GM18517 (cell line): ENCODE measurements around the gene N4BP2L2.

ENCODE experiments used
- ATAC-seq: cut with Tn5 transposase; IDR thresholded peaks from one replicate; pipeline ENCODE4 v1.9.1; 2021; ENCODE audit warnings: mild to moderate bottlenecking, moderate library complexity; ENCODE audit not compliant: unreplicated experiment

N4BP2L2 gene

GRCh38 chr13:32472194-32472621, 66.4 kb downstream of the N4BP2L2 start:
- peak; percentile 81 for ATAC-seq

DNA sequence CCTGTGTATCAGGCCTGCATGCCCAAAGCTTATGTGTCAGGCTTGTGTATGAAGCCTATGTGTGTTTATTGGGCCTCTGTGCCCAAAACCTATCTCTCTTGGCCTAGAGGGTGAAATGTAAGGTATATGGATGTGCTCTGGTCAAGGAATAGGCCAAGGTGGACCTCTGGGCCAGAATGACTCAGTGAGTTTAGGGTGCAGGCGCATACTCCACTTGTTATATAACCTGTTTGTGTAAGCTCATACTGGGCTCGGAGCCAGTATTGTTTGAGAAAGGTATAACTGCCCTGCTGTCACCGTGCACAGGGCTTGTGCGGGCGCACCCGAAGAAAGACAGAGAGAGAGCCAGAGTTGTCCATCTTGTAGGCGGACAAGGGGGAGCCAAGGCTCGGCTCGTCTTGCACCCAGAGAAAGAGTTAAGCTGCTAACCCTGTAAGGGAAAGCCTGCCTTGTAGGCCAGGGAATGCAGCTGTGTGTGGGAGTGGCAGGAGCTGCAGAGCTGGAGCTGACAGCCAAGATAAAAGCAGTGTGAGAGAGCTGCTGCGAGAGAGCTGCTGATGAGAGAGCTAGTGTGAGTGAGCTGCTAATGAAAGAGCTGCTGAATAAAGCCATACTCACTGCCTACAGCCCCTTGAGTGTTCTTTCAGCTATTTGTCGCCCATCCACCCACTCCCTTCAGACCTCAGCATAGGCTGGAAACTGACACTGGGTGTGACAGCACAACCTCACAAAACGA, 67.2 kb downstream of the N4BP2L2 start:
- no peak for ATAC-seq

- no peak for ATAC-seq
Measured at GRCh38 chr13:32468502-32469142, 70.0 kb downstream of the N4BP2L2 start.

DNA sequence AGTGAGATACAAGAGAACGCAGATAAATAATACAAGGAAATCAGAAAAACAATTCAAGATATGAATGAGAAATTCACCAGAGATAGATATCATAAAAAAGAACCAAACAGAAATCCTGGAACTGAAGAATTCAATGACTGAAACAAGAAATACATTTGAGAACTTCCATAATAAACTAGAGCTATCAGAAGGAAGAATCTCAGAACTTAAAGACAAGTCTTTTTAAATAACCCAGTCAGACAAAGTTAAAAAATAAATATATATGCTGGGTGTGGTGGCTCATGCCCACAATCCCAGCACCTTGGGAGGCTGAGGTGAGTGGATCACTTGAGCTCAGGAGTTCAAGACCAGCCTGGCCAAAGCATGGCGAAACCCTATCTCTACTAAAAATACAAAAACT, 82.0 kb downstream of the N4BP2L2 start:
- ATAC-seq: no peak

- no peak for ATAC-seq
Measured at GRCh38 chr13:32455594-32455903, 83.0 kb downstream of the N4BP2L2 start.

- no peak for ATAC-seq
Measured at GRCh38 chr13:32454886-32455593, 83.6 kb downstream of the N4BP2L2 start.

GRCh38 chr13:32453981-32454380, 84.6 kb downstream of the N4BP2L2 start:
- no peak for ATAC-seq

DNA sequence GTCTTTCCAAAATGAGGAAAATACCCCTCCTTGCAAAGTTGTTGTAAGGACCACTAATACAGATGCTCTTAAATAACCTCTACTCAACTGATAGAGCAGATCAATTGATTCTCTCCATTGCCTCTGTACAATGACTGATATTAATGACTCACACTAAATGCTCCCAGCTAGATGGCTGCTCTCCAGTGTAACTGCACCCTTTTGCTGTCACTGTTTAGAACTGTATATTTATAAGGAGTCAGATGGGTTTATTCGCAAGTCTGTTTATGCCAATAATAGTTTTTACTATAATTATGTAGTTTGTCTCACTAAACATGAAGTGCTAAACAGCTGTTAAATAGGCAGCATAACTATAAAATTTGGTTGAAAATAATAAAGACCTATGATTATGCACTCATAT, 89.6 kb downstream of the N4BP2L2 start:
- no peak for ATAC-seq

- no peak for ATAC-seq
Measured at GRCh38 chr13:32447894-32448623, 90.5 kb downstream of the N4BP2L2 start.

DNA sequence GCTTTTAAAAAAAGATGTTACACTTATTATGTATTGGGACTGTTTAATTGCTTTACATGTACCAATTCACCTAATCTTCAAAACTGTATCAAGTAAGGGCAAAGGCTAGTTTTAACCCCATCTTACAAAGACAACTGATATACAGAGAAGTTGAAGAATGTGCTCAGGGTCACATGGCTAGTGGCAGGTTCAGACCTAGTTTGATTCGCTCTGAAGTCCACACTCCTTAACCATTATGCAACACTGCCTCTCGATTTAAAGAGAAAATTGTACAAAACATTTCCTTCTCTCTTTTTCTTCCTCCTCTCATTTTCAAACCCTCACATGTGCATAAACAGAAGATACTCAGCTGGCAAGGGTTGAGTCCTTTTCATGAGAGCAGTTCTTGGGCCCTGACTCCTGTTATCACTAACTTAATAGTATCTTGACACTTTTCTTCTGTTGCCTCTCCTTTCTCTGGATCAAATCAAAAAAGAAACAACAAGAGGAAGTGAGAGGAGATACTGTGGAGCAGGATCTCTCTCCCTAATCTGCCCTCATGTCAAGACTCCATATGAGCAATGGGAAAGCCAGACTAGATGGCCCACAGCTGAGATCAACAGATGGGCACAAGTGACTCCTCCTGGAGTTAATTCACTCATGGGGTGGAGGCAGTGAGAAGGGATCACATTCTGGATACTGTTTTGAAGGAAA, 91.7 kb downstream of the N4BP2L2 start:
- no peak for ATAC-seq

DNA sequence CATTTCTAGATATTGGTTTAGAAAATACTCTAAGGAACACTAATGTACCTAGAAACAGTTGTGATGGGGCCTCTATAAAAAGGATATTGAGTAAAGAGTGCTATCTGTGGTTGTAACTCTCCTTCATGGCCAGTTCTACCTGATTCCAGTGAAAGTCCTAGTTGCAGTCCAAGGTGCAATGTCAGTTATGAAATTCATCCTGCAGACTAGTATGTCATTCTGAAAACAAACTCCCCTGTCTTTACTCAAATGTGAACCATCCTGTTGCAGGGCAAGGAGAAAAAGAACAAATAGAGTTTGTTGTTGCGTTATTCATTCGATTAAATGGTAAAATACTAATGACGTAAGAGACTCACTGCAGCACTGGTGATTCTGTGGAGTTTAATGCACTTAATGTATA, 92.4 kb downstream of the N4BP2L2 start:
- ATAC-seq: no peak

DNA sequence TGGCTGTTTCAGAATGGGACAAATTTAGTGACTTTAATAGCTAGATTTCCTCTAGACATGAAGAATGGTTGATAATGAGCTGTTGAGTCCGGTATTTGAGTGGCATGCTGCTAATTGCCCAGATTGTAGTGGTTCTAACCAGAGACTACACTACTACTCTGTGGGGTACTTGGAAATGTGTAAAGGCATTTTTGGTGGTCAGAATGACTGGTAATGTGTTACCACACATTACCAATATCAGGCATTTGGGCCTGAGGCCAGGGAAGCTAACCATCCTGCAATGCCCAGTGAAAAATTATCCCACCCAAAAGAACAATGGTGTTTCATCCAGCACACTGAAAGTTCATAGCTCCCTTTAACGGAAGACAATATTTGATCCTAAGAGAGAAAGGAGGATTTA, 93.1 kb downstream of the N4BP2L2 start:
- ATAC-seq: no peak

DNA sequence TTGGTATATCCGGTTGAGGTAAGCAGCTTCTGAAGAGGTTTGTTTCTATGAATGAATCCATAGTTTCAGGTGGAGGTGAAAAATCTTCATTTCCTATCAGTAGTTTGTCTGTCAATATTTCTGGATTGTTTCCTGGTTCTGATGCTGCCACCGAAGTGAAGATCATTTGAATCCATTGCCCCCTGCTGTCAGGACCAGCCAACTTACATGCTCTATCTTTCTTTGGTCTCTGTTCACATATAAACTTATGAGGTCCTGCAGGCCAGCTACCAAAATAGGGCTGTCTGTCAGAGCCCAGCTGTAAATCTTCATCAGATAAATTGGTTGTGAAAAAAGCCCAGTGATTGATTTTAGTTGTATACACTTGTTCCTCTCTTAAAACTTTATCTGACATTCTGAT, 95.5 kb downstream of the N4BP2L2 start:
- peak; percentile 78 for ATAC-seq

GRCh38 chr13:32438871-32439270, 99.7 kb downstream of the N4BP2L2 start:
- no peak for ATAC-seq

GRCh38 chr13:32432856-32433255, 105.7 kb downstream of the N4BP2L2 start:
- no peak for ATAC-seq

DNA sequence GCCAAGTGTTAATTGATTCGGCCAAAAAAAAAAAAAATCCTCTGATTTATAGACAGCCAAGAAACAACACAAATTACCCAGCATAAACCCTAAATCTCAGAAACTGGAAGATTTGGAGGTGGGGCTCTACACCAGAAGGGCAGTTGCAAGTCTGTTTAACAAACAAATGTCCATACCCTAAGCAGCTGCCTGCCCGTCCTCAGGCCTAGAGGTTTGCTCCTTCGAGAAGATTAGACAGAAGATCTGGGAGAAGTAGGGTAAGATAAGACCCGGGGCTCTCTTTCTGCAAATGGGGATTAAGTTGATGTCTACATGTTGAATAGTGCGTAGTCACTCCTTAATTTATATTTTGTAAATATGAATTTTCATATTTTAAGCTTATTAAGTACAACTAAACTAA, 107.2 kb downstream of the N4BP2L2 start:
- ATAC-seq: no peak

GRCh38 chr13:32430018-32430747, 108.4 kb downstream of the N4BP2L2 start:
- no peak for ATAC-seq

GRCh38 chr13:32429433-32429909, 109.1 kb downstream of the N4BP2L2 start:
- no peak for ATAC-seq

GRCh38 chr13:32428581-32429432, 109.8 kb downstream of the N4BP2L2 start:
- no peak for ATAC-seq
